ENCODE results near the gene SCN3B. TPM values are rescaled to one million over a fixed set of nuclear protein-coding genes. Genes with fewer than 3 reads are reported as not detected.

Gene SCN3B
- total and polyA plus RNA-seq, 2 of the 4 experiments (the other 2 are of a cell fraction): under 0.01 to 0.03 TPM

GRCh38 chr11:123670081-123670480, 15.7 kb upstream of the SCN3B start:
- H3K36me3 ChIP-seq (ENCODE audit: control insufficient read depth, insufficient read depth, low read length): no peaks in the 10 kb centered on the region
- H2BK120ac ChIP-seq (ENCODE audit: low read depth, low read length): no peak overlapping the region
- no peak overlapping the region for H2AK5ac ChIP-seq (ENCODE audit: low read depth, low read length)
- H4K5ac ChIP-seq (ENCODE audit: low read depth, low read length): no peak overlapping the region
- no peak overlapping the region for H3K18ac ChIP-seq (ENCODE audit: low read depth, low read length)
- H3K27ac ChIP-seq (ENCODE audit: insufficient read depth, low read length): no peak overlapping the region
- H3K27me3 ChIP-seq (ENCODE audit: control insufficient read depth, insufficient read depth, low read length): peaks cover 14% of the 10 kb centered on the region
- WGBS, 2 experiments (ENCODE audit: extremely low coverage in 2 of 2, insufficient read length in 1 of 2): 0% methylated on average over 1 of the region's 1 CpG; no CpG with 5 or more reads in 1 of the 2 experiments
- H3K4me1 ChIP-seq (ENCODE audit: control insufficient read depth, insufficient read depth, low read length): no peaks in the 10 kb centered on the region
- no peak overlapping the region for H3K56ac ChIP-seq (ENCODE audit: extremely low read depth, insufficient read depth, low read length)
- no peak overlapping the region for H3K4ac ChIP-seq (ENCODE audit: low read depth, low read length)
- no peak overlapping the region for H2BK20ac ChIP-seq (ENCODE audit: low read depth, low read length)
- in situ Hi-C loops (cut with MboI; ENCODE audit: low sequenced_read_pairs): no loop called here
- H4K20me1 ChIP-seq (ENCODE audit: insufficient read depth, low read length): no peaks in the 10 kb centered on the region
- no peak overlapping the region for H2BK5ac ChIP-seq (ENCODE audit: low read depth, low read length, poor library complexity, severe bottlenecking)
- POLR2A ChIA-PET (ENCODE audit: unreplicated experiment): no interaction called here
- H3K4me3 ChIP-seq (ENCODE audit: insufficient read depth, low read depth, low read length): no peak overlapping the region
- H3K9me3 ChIP-seq (ENCODE audit: control insufficient read depth, insufficient read depth, low read length): no peaks in the 10 kb centered on the region
- dilution Hi-C loops (cut with HindIII; ENCODE audit: low sequenced_read_pairs, unreplicated experiment): no loop called here
- H3K4me2 ChIP-seq (ENCODE audit: low read depth, low read length): no peak overlapping the region
- H3K23ac ChIP-seq (ENCODE audit: low read depth, low read length): no peak overlapping the region
- intact Hi-C loops (cut with micrococcal nuclease): no loop called here
- no peaks in the 10 kb centered on the region for H3K79me1 ChIP-seq (ENCODE audit: low read depth in 1 of 2, low read length in 2 of 2)
- no TSS peak for BruUV-seq (replicated peaks)
- H3K9me1 ChIP-seq (ENCODE audit: insufficient read depth, low read length): no peaks in the 10 kb centered on the region
- CTCF ChIA-PET: no interaction called here
- no peak for TF ChIP-seq RCOR1 (IDR thresholded peaks at IDR 0.05; ENCODE audit: insufficient replicate concordance, low read length)
- no peak for TF ChIP-seq CEBPB (IDR thresholded peaks at IDR 0.05; ENCODE audit: low read depth, low read length)
- TF ChIP-seq BHLHE40 (IDR thresholded peaks at IDR 0.05; ENCODE audit: low read depth, low read length): no peak
- no peak for TF ChIP-seq MAZ (IDR thresholded peaks at IDR 0.05; ENCODE audit: borderline replicate concordance, low read depth, low read length)
- no peak for TF ChIP-seq NFE2L2 (IDR thresholded peaks at IDR 0.05; ENCODE audit: low read depth, low read length)
- no peak for TF ChIP-seq MAFK (IDR thresholded peaks at IDR 0.05; ENCODE audit: low read depth, low read length)
- no peak for TF ChIP-seq CTCF (conservative IDR thresholded peaks at IDR 0.05; ENCODE audit: low read depth, low read length)
- no peak for TF ChIP-seq POLR2A (IDR thresholded peaks at IDR 0.05; ENCODE audit: low read depth, low read length)
- TF ChIP-seq MXI1 (IDR thresholded peaks at IDR 0.05; ENCODE audit: borderline replicate concordance, low read depth, low read length): no peak
- TF ChIP-seq RAD21 (IDR thresholded peaks at IDR 0.05; ENCODE audit: low read length): no peak
- TF ChIP-seq SMC3 (IDR thresholded peaks at IDR 0.05; ENCODE audit: low read depth, low read length): no peak
- TF ChIP-seq FOS (IDR thresholded peaks at IDR 0.05; ENCODE audit: low read depth, low read length): no peak
- no peak overlapping the region for H2AFZ ChIP-seq (replicated peaks; ENCODE audit: low read length, poor library complexity)
- no peak overlapping the region for H4K91ac ChIP-seq (ENCODE audit: insufficient read depth, low read depth, low read length)
- no peak overlapping the region for H2BK15ac ChIP-seq (ENCODE audit: low read depth, low read length)
- DNase-seq (no peak), ATAC-seq (ENCODE audit: low read depth) (no peak)
- no peak overlapping the region for H3K9ac ChIP-seq (ENCODE audit: low read depth, low read length)
- no peak overlapping the region for H4K8ac ChIP-seq (ENCODE audit: low read depth in 2 of 2, low read length in 2 of 2)
- no peak overlapping the region for H3K14ac ChIP-seq (replicated peaks; ENCODE audit: low read depth, low read length)
- H2AK9ac ChIP-seq (replicated peaks; ENCODE audit: low read depth, low read length, poor library complexity): no peak overlapping the region
